MCF 10A (cell line): ENCODE results near the gene BOC. TPM values are rescaled to one million over a fixed set of nuclear protein-coding genes. Genes with fewer than 3 reads are reported as not detected.

Experiments used
- BruUV-seq: library from RNA; stranded (reverse); fragments of 400-500 nt; replicated peaks from 2 replicates; lab custom pipeline; 2021; lab: Mats Ljungman, UMichigan
- CTCF ChIA-PET: fragments of 300-600 bp; sonication (Branson Sonifier 250); formaldehyde crosslinking; extraction: SDS; loops from one replicate; lab custom pipeline; 2021; ENCODE audit warnings: antibody characterized with exemption, inconsistent platforms; lab: Yijun Ruan, JAX
- POLR2A ChIA-PET: fragments of 300-600, 350-650 bp; sonication (Branson Sonifier 250); formaldehyde crosslinking; extraction: SDS; loops from one replicate; lab custom pipeline; 2020; ENCODE audit warnings: antibody characterized with exemption, inconsistent platforms; lab: Yijun Ruan, JAX
- DNase-seq: peaks from one replicate; pipeline ENCODE4 v3.0.0-alpha.2; 2018; ENCODE audit not compliant: unreplicated experiment
- H3K27ac Mint-ChIP-seq: one replicate; pipeline ENCODE4 v1.8.0; 2022; ENCODE audit warnings: mild to moderate bottlenecking, low read depth, mixed read lengths; ENCODE audit not compliant: unreplicated experiment
- H3K27me3 Mint-ChIP-seq: one replicate; pipeline ENCODE4 v1.8.0; 2022; ENCODE audit warnings: mixed read lengths; ENCODE audit not compliant: insufficient read depth, unreplicated experiment
- H3K36me3 Mint-ChIP-seq: one replicate; pipeline ENCODE4 v1.8.0; 2022; ENCODE audit warnings: mild to moderate bottlenecking, moderate library complexity, mixed read lengths; ENCODE audit not compliant: insufficient read depth, unreplicated experiment
- H3K4me1 Mint-ChIP-seq: one replicate; pipeline ENCODE4 v1.8.0; 2022; ENCODE audit warnings: mixed read lengths; ENCODE audit not compliant: insufficient read depth, unreplicated experiment
- H3K4me3 Mint-ChIP-seq: one replicate; pipeline ENCODE4 v1.8.0; 2022; ENCODE audit warnings: mild to moderate bottlenecking, moderate library complexity, mixed read lengths; ENCODE audit not compliant: unreplicated experiment
- H3K9me3 Mint-ChIP-seq: one replicate; pipeline ENCODE4 v1.8.0; 2022; ENCODE audit warnings: mixed read lengths; ENCODE audit not compliant: unreplicated experiment
- CTCF ChIP-seq: fragments of 200-600 bp; IDR thresholded peaks from one replicate; pipeline ENCODE4 v1.8.0; 2022; ENCODE audit warnings: antibody characterized with exemption, mild to moderate bottlenecking; ENCODE audit not compliant: unreplicated experiment
- intact Hi-C: fragments of 100-400 bp; cut with micrococcal nuclease; formaldehyde crosslinking; loops from 2 replicates; pipeline ENCODE4 v1.14.1; 2022
- total RNA-seq: library from RNA; stranded (reverse); gene quantifications from 2 replicates; pipeline ENCODE4 v1.2.3, GENCODE V29; 2022

The BOC gene
- total RNA-seq, 1 experiment from 2014 or later, result 1.8 TPM

GRCh38 chr3:113277941-113278598 lies 66.7 kb downstream of the BOC start:
- H3K4me1 Mint-ChIP-seq, result no peaks in the 10 kb centered on the region

GRCh38 chr3:113278599-113278955 lies 67.2 kb downstream of the BOC start:
- Mint-ChIP-seq H3K27ac (no peak overlapping the region), H3K4me3 (no peak overlapping the region), H3K4me1 (no peaks in the 10 kb centered on the region), H3K27me3 (no peaks in the 10 kb centered on the region), H3K36me3 (peaks cover 6% of the 10 kb centered on the region), H3K9me3 (no peaks in the 10 kb centered on the region)
- BruUV-seq, result no TSS peak
- CTCF ChIA-PET, result interaction anchor here (0.7 to 2.6 kb wide), 6 partner anchors 8 to 142 kb away, joined by 3 to 14 read pairs (median 6); no protein-coding TSS in a partner anchor
- no peak for TF ChIP-seq CTCF
- POLR2A ChIA-PET, result interaction anchor here (1.0 kb wide), 1 partner anchor 16 kb away, joined by 3 read pairs; no protein-coding TSS in a partner anchor
- DNase-seq, result no peak
- intact Hi-C loops, result no loop called here

More at GRCh38 chr3:113277941-113278598, 66.7 kb downstream of the BOC start:
- no TSS peak for BruUV-seq
- POLR2A ChIA-PET, result interaction anchor here (1.0 kb wide), 1 partner anchor 15 kb away, joined by 3 read pairs; no protein-coding TSS in a partner anchor
- no peak overlapping the region for H3K27ac Mint-ChIP-seq
- H3K27me3 Mint-ChIP-seq, result no peaks in the 10 kb centered on the region
- H3K9me3 Mint-ChIP-seq, result no peaks in the 10 kb centered on the region
- TF ChIP-seq CTCF, result no peak
- peaks cover 6% of the 10 kb centered on the region for H3K36me3 Mint-ChIP-seq
- CTCF ChIA-PET, result interaction anchor here (0.7 to 2.6 kb wide), 5 partner anchors 9 to 142 kb away, joined by 3 to 11 read pairs (median 4); no protein-coding TSS in a partner anchor
- H3K4me3 Mint-ChIP-seq, result no peak overlapping the region
- intact Hi-C loops, result no loop called here
- DNase-seq, result no peak

GRCh38 chr3:113279686-113280085 lies 68.3 kb downstream of the BOC start:
- H3K4me1 Mint-ChIP-seq, result no peaks in the 10 kb centered on the region
- peaks cover 8% of the 10 kb centered on the region for H3K36me3 Mint-ChIP-seq
- no peak overlapping the region for H3K4me3 Mint-ChIP-seq
- DNase-seq, result no peak
- no TSS peak for BruUV-seq
- TF ChIP-seq CTCF, result no peak
- no peak overlapping the region for H3K27ac Mint-ChIP-seq
- no peaks in the 10 kb centered on the region for H3K27me3 Mint-ChIP-seq
- ChIA-PET POLR2A (no interaction called here), CTCF (interaction anchor here (0.6 to 2.6 kb wide), 7 partner anchors 8 to 245 kb away, joined by 3 to 14 read pairs (median 3); no protein-coding TSS in a partner anchor)
- H3K9me3 Mint-ChIP-seq, result no peaks in the 10 kb centered on the region
- intact Hi-C loops, result loop anchor here (10.0 kb wide), 1 partner anchor 695 kb away; no protein-coding TSS in a partner anchor

- Mint-ChIP-seq H3K27me3 (no peaks in the 10 kb centered on the region), H3K27ac (no peak overlapping the region), H3K36me3 (peaks cover 13% of the 10 kb centered on the region), H3K4me1 (peaks cover 9% of the 10 kb centered on the region), H3K9me3 (no peaks in the 10 kb centered on the region), H3K4me3 (no peak overlapping the region)
- no peak for DNase-seq
- POLR2A ChIA-PET, result interaction anchor here (0.8 kb wide), 1 partner anchor 278 kb away, joined by 3 read pairs; no protein-coding TSS in a partner anchor
- intact Hi-C loops, result loop anchor here (10.0 kb wide), 1 partner anchor 699 kb away; no protein-coding TSS in a partner anchor
- no peak for TF ChIP-seq CTCF
- BruUV-seq, result no TSS peak
- CTCF ChIA-PET, result interaction anchor here (0.6 kb wide), 1 partner anchor 82 kb away, joined by 4 read pairs; no protein-coding TSS in a partner anchor
Observed at GRCh38 chr3:113283306-113283705, 71.9 kb downstream of the BOC start.
